Mesenchymal stem cell (in vitro differentiated cells and primary cell): ENCODE data around the gene CEPT1.

Experiments used
- DNase-seq: peaks from one replicate; pipeline ENCODE4 v3.0.0-alpha.2; 2013
- H2AFZ ChIP-seq: one replicate; pipeline ENCODE4 v1.6.1; 2013; ENCODE audit warnings: low read depth, mild to moderate bottlenecking, control low read depth, inconsistent platforms, low read length, moderate library complexity
- H2AK5ac ChIP-seq: 2 replicates; pipeline ENCODE4 v1.6.1; 2013; ENCODE audit warnings: low read length, moderate library complexity, mild to moderate bottlenecking, inconsistent platforms; ENCODE audit not compliant: severe bottlenecking
- H2BK120ac ChIP-seq: one replicate; pipeline ENCODE4 v1.6.1; 2013; ENCODE audit warnings: low read depth, mild to moderate bottlenecking, inconsistent platforms, low read length, moderate library complexity
- H2BK12ac ChIP-seq, 2 experiments: one replicate each; pipeline ENCODE4 v1.6.1; 2013; ENCODE audit warnings: inconsistent platforms in 2 of 2, low read length in 2 of 2, mild to moderate bottlenecking in 2 of 2, moderate library complexity in 2 of 2, control low read depth in 1 of 2
- H2BK15ac ChIP-seq: one replicate; pipeline ENCODE4 v1.6.1; 2013; ENCODE audit warnings: mild to moderate bottlenecking, low read depth, inconsistent platforms; ENCODE audit not compliant: poor library complexity, severe bottlenecking
- H2BK5ac ChIP-seq: 2 replicates; pipeline ENCODE4 v1.6.1; 2013; ENCODE audit warnings: low read depth, mild to moderate bottlenecking, low read length, control low read depth, inconsistent platforms; ENCODE audit not compliant: poor library complexity, severe bottlenecking
- H3K14ac ChIP-seq, 2 experiments: one replicate each; pipeline ENCODE4 v1.6.1; 2013; ENCODE audit warnings: inconsistent platforms in 2 of 2, low read length in 2 of 2, control low read depth in 1 of 2, mild to moderate bottlenecking in 1 of 2, moderate library complexity in 1 of 2
- H3K18ac ChIP-seq, 2 experiments: one replicate each; pipeline ENCODE4 v1.6.1; 2013; ENCODE audit warnings: inconsistent platforms in 2 of 2, low read length in 2 of 2, control low read depth in 1 of 2, low read depth in 1 of 2, mild to moderate bottlenecking in 1 of 2
- H3K23ac ChIP-seq, 2 experiments: one replicate each; pipeline ENCODE4 v1.6.1; 2013; ENCODE audit warnings: inconsistent platforms in 2 of 2, low read length in 2 of 2, mild to moderate bottlenecking in 2 of 2, moderate library complexity in 2 of 2, control low read depth in 1 of 2
- H3K27ac ChIP-seq: 2 replicates; pipeline ENCODE4 v1.5.1; 2013; ENCODE audit warnings: mild to moderate bottlenecking, moderate library complexity, low read length, control low read depth, inconsistent platforms; ENCODE audit not compliant: poor library complexity, severe bottlenecking
- H3K27me3 ChIP-seq, 2 experiments: 2 replicates each; pipeline versions ENCODE4 v1.6.1 to v1.7.0; 2013; ENCODE audit warnings: low read length in 2 of 2, mild to moderate bottlenecking in 2 of 2, moderate library complexity in 2 of 2, control low read depth in 1 of 2, inconsistent platforms in 1 of 2; ENCODE audit not compliant: control insufficient read depth in 1 of 2, insufficient read depth in 1 of 2
- H3K36me3 ChIP-seq, 2 experiments: 2 replicates each; pipeline versions ENCODE4 v1.6.1 to v1.7.0; 2013; ENCODE audit warnings: low read length in 2 of 2, control low read depth in 1 of 2, inconsistent platforms in 1 of 2, low read depth in 1 of 2, mild to moderate bottlenecking in 1 of 2; ENCODE audit not compliant: insufficient read depth in 2 of 2, control insufficient read depth in 1 of 2
- H3K4ac ChIP-seq, 2 experiments: one replicate each; pipeline ENCODE4 v1.6.1; 2013; ENCODE audit warnings: inconsistent platforms in 2 of 2, low read length in 2 of 2, mild to moderate bottlenecking in 2 of 2, moderate library complexity in 2 of 2, control low read depth in 1 of 2, low read depth in 1 of 2
- H3K4me1 ChIP-seq: 2 replicates; pipeline ENCODE4 v1.6.1; 2013; ENCODE audit warnings: low read depth, low read length, control low read depth; ENCODE audit not compliant: control insufficient read depth, insufficient read depth
- H3K4me2 ChIP-seq: 2 replicates; pipeline ENCODE4 v1.6.1; 2013; ENCODE audit warnings: low read length, mild to moderate bottlenecking, inconsistent platforms; ENCODE audit not compliant: poor library complexity, severe bottlenecking
- H3K4me3 ChIP-seq, 2 experiments: 2 replicates each; pipeline versions ENCODE4 v1.5.1 to v1.7.0; 2013; ENCODE audit warnings: low read length in 2 of 2, mild to moderate bottlenecking in 2 of 2, control low read depth in 1 of 2, low read depth in 1 of 2; ENCODE audit not compliant: insufficient read depth in 1 of 2
- H3K79me1 ChIP-seq: replicated peaks from 2 replicates; pipeline ENCODE4 v1.6.1; 2013; ENCODE audit warnings: mild to moderate bottlenecking, control low read depth, low read length, inconsistent platforms; ENCODE audit not compliant: poor library complexity, severe bottlenecking
- H3K9ac ChIP-seq: 2 replicates; pipeline ENCODE4 v1.7.0; 2013; ENCODE audit warnings: mild to moderate bottlenecking, low read length, moderate library complexity
- H3K9me3 ChIP-seq: 2 replicates; pipeline ENCODE4 v1.7.0; 2013; ENCODE audit warnings: mild to moderate bottlenecking, low read length; ENCODE audit not compliant: control insufficient read depth
- H4K8ac ChIP-seq: one replicate; pipeline ENCODE4 v1.6.1; 2013; ENCODE audit warnings: inconsistent platforms, mild to moderate bottlenecking, low read length, moderate library complexity
- H4K91ac ChIP-seq: one replicate; pipeline ENCODE4 v1.6.1; 2013; ENCODE audit warnings: mild to moderate bottlenecking, low read length, inconsistent platforms
- WGBS: methylation state at CpG from one replicate; pipeline ENCODE4 v1.1.7; 2013; ENCODE audit warnings: mixed read lengths; 5-methylcytosine and 5-hydroxymethylcytosine counted together

Gene CEPT1

GRCh38 chr1:111208921-111209320 lies 68.9 kb downstream of the CEPT1 start:
- H2BK15ac ChIP-seq: no peak overlapping the region
- H3K23ac ChIP-seq: no peak overlapping the region
- no peak overlapping the region for H2BK12ac ChIP-seq
- no peak overlapping the region for H2BK120ac ChIP-seq
- no peak overlapping the region for H4K91ac ChIP-seq
- peaks cover 13 to 32% of the 10 kb centered on the region in 2 experiments for H3K27me3 ChIP-seq
- H3K4me3 ChIP-seq: no peak overlapping the region
- DNase-seq: no peak
- no peak overlapping the region for H3K18ac ChIP-seq
- no peak overlapping the region for H4K8ac ChIP-seq
- no peak overlapping the region for H3K14ac ChIP-seq
- H3K36me3 ChIP-seq: peaks cover 0 to 4% of the 10 kb centered on the region in 2 experiments
- no peak overlapping the region for H2AK5ac ChIP-seq
- H3K4me2 ChIP-seq: no peak overlapping the region
- no peaks in the 10 kb centered on the region for H3K79me1 ChIP-seq
- 19% methylated on average over 1 of the region's 1 CpG for WGBS
- H2BK5ac ChIP-seq: no peak overlapping the region
- no peak overlapping the region for H3K9ac ChIP-seq
- H3K4ac ChIP-seq: no peak overlapping the region
- H3K27ac ChIP-seq: no peak overlapping the region
- peaks cover 8% of the 10 kb centered on the region for H3K4me1 ChIP-seq
- no peak overlapping the region for H2AFZ ChIP-seq
- no peaks in the 10 kb centered on the region for H3K9me3 ChIP-seq

DNA sequence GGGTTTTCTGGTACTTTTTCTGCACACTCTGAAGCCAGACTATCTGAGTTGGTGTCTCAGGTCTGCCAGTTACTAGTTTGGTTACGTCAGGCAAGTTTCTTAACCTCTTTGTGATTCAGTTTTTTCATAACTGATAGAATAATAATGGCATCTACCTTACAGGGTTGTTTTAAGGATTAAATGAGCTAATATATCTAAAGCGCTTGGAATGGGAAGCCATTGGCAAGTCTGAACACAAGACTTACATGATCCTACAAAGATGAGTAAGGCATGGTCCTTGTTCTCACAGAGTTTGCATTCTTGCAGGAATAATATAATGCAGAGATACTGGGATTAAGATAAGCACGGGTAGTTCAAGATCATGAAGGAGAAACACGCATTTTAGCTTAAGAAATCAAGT lies 69.6 kb downstream of the CEPT1 start:
- H4K8ac ChIP-seq: no peak overlapping the region
- H2BK15ac ChIP-seq: no peak overlapping the region
- H2BK5ac ChIP-seq: no peak overlapping the region
- no peak overlapping the region for H3K18ac ChIP-seq
- peaks cover 3% of the 10 kb centered on the region for H3K4me1 ChIP-seq
- no peak overlapping the region for H4K91ac ChIP-seq
- H3K9ac ChIP-seq: no peak overlapping the region
- WGBS: 100% methylated on average over 1 of the region's 4 CpGs
- H3K4me3 ChIP-seq: no peak overlapping the region
- no peaks in the 10 kb centered on the region for H3K9me3 ChIP-seq
- H2AFZ ChIP-seq: no peak overlapping the region
- no peak overlapping the region for H2AK5ac ChIP-seq
- H3K4ac ChIP-seq: no peak overlapping the region
- no peak overlapping the region for H3K14ac ChIP-seq
- peaks cover 8 to 30% of the 10 kb centered on the region in 2 experiments for H3K27me3 ChIP-seq
- H3K27ac ChIP-seq: no peak overlapping the region
- no peak overlapping the region for H2BK120ac ChIP-seq
- H3K4me2 ChIP-seq: no peak overlapping the region
- no peak for DNase-seq
- no peaks in the 10 kb centered on the region for H3K79me1 ChIP-seq
- H2BK12ac ChIP-seq: no peak overlapping the region
- H3K36me3 ChIP-seq: peaks cover 0 to 4% of the 10 kb centered on the region in 2 experiments
- no peak overlapping the region for H3K23ac ChIP-seq

GRCh38 chr1:111211921-111212320 lies 71.9 kb downstream of the CEPT1 start:
- Histone ChIP-seq H2BK15ac (no peak overlapping the region), H3K14ac (no peak overlapping the region), H3K9ac (no peak overlapping the region), H3K9me3 (no peaks in the 10 kb centered on the region), H3K36me3 (peaks cover 0 to 4% of the 10 kb centered on the region in 2 experiments), H3K4me3 (no peak overlapping the region), H2BK12ac (no peak overlapping the region), H2BK120ac (no peak overlapping the region), H2AFZ (no peak overlapping the region), H3K27me3 (peaks cover 3 to 19% of the 10 kb centered on the region in 2 experiments), H4K91ac (no peak overlapping the region), H4K8ac (no peak overlapping the region), H3K79me1 (no peaks in the 10 kb centered on the region), H3K4me2 (no peak overlapping the region), H3K23ac (no peak overlapping the region), H3K27ac (no peak overlapping the region), H2AK5ac (no peak overlapping the region), H3K4ac (no peak overlapping the region), H3K4me1 (peaks cover 2% of the 10 kb centered on the region), H2BK5ac (no peak overlapping the region), H3K18ac (no peak overlapping the region)
- DNase-seq: no peak
- 97% methylated on average over 1 of the region's 1 CpG for WGBS

DNA sequence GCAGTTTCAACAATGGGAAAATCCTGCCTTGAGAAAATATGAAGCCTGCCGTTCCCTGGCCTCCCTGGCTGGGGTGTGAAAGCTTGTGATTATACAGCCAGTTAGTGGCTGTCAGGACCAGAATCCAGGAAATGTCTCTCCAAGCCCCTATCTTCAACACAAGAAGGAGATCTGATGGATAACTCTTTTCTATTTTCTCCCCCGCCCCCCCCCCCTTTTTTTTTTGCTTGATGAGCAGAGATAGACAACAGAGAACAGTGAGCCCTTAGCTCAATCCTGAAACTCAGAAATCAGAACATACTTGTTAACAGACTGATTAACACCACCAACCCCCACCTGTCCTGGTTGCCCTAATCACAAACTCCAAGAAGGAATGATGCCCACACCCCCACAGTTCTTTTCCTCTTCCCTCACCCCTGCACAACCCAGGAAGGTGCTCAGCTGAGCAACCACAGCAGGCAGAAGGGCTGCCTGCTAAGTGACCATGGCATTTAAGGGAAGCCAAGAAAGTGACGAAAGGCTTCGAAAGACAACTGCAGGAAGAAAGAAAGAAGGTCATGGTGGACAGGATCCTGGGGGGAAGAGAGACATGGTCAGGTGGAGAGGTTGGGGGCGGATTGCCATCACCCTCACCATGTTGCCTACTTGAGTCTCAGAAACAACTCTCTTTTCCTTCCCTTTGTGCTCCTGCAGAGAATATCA lies 72.8 kb downstream of the CEPT1 start:
- Histone ChIP-seq H3K36me3 (peaks cover 0 to 4% of the 10 kb centered on the region in 2 experiments), H3K4me2 (no peak overlapping the region), H4K91ac (peak overlapping the region; percentile 21), H2BK5ac (no peak overlapping the region), H3K9me3 (no peaks in the 10 kb centered on the region), H3K14ac (no peak overlapping the region), H2BK120ac (no peak overlapping the region), H3K27ac (no peak overlapping the region), H3K4ac (no peak overlapping the region), H3K9ac (no peak overlapping the region), H2BK15ac (no peak overlapping the region), H3K4me1 (peaks cover 2% of the 10 kb centered on the region), H3K23ac (no peak overlapping the region), H2AK5ac (peak overlapping the region; percentile 33), H3K18ac (no peak overlapping the region), H3K4me3 (no peak overlapping the region), H2BK12ac (peak overlapping the region; percentile 19 to 91), H3K27me3 (peaks cover 3 to 15% of the 10 kb centered on the region in 2 experiments), H4K8ac (peak overlapping the region; percentile 69), H3K79me1 (no peaks in the 10 kb centered on the region), H2AFZ (no peak overlapping the region)
- DNase-seq: no peak
- WGBS: 69% methylated on average over 2 of the region's 5 CpGs
